Measurements from ENCODE around the gene KCND3.

Gene KCND3

DNA sequence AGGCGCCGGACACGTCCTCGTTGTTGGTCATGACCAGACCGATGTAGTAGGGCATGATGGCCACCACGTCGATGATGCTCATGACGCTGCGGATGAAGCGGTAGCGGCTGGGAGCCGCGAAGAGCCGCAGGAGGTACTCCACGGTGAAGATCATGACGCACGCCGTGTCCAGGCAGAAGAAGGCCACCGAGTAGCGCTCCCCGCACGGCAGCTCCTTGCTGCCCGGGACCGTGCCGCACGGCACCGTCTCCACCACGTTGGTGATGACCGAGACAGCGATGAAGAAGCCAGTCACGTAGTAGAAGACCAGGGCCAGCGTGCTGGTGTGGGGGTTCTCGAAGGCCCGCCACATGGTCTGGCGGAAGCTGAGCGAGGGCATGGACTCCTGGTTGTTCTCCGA, 7.6 kb downstream of the KCND3 start:
- no peak overlapping the region for H3K4me3 ChIP-seq (ENCODE audit: low read depth, low read length)
- TF ChIP-seq, protein P1, sequence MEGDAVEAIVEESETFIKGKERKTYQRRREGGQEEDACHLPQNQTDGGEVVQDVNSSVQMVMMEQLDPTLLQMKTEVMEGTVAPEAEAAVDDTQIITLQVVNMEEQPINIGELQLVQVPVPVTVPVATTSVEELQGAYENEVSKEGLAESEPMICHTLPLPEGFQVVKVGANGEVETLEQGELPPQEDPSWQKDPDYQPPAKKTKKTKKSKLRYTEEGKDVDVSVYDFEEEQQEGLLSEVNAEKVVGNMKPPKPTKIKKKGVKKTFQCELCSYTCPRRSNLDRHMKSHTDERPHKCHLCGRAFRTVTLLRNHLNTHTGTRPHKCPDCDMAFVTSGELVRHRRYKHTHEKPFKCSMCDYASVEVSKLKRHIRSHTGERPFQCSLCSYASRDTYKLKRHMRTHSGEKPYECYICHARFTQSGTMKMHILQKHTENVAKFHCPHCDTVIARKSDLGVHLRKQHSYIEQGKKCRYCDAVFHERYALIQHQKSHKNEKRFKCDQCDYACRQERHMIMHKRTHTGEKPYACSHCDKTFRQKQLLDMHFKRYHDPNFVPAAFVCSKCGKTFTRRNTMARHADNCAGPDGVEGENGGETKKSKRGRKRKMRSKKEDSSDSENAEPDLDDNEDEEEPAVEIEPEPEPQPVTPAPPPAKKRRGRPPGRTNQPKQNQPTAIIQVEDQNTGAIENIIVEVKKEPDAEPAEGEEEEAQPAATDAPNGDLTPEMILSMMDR (IDR thresholded peaks at IDR 0.05; ENCODE audit: low read depth, low read length, missing control alignments): no peak
- DNase-seq (ENCODE audit: low read depth): no peak

DNA sequence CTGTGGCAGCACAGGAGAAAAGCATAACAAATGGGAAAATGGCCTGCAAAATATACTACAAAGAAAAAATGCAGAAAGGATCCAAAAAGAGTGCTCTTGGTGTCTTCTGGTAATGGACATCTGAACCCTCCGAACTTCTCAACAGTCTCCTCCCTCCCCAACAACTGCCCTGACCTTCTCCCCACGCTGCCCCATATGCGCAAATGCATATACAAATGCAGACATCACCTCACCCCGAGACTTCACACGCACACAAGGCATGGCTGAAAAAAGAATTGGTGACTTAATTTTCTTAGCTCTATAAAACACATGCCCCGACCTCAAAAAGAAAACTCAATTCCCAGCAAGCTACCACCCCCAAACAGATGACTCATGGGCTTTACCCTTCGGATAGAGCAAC, 8.4 kb downstream of the KCND3 start:
- no peak for DNase-seq (ENCODE audit: low read depth)
- TF ChIP-seq, protein P1 (IDR thresholded peaks at IDR 0.05; ENCODE audit: low read depth, low read length, missing control alignments): no peak
- no peak overlapping the region for H3K4me3 ChIP-seq (ENCODE audit: low read depth, low read length)

DNA sequence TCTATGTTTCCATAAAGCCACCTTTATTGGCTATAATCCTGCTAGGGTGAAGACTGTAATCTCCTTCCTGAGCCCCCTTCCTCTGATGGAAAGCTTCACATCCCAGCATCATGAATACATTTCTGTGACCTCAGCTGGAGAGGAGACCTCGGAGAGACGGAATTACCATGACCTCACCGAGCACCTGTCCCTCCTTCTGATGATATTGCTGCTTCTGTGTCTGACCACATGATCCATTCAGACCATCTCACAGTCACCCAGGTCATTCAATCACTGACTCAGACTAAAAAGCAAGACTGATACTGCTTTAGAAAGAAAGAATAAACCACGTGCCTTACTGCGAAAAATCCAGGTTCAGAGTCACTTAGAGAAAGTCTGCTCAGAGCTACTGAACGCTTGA, 8.8 kb downstream of the KCND3 start:
- DNase-seq (ENCODE audit: low read depth): no peak
- H3K4me3 ChIP-seq (ENCODE audit: low read depth, low read length): no peak overlapping the region
- TF ChIP-seq, protein P1 (IDR thresholded peaks at IDR 0.05; ENCODE audit: low read depth, low read length, missing control alignments): no peak

DNA sequence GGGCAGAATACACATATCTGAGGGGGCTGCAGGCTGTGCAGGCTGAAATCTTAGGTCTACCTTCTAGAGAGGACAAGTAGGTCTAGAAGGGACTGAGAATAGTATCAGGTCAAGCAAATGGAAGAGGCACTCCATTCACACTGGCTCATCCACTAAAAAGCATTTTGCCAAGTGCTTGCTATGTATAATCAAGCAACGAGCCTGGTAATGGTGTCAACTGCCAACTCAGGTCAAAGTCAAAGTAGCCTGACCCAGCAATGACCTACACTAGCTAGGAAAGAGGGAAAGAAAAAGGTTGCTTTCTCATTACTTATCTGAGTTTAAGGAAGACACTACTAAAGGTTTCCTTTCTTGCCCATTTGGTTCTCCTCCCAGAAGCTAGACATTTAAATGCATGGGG, 10.8 kb downstream of the KCND3 start:
- TF ChIP-seq, protein P1 (IDR thresholded peaks at IDR 0.05; ENCODE audit: low read depth, low read length, missing control alignments): no peak
- no peak for DNase-seq (ENCODE audit: low read depth)
- no peak overlapping the region for H3K4me3 ChIP-seq (ENCODE audit: low read depth, low read length)

DNA sequence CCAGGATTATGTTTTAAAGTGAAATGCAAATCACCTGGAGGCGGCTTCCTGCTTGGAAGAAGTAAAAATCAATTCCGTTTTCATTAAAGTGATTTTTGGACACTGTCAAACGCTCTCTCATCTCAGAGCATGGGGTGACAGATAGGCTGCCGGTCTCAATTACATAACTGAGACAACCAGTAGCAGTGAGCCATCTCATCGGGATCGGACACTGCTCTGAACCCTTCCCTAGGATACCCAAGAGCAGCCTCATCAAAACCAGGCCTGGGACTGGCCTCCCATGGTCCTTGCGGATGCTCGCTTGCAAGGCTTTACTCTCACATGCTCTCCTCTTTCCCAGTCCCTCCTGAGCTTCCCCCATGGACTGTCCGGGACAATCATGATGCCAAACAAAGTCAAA, 12.1 kb downstream of the KCND3 start:
- no peak overlapping the region for H3K4me3 ChIP-seq (ENCODE audit: low read depth, low read length)
- DNase-seq (ENCODE audit: low read depth): no peak
- TF ChIP-seq, protein P1 (IDR thresholded peaks at IDR 0.05; ENCODE audit: low read depth, low read length, missing control alignments): no peak

DNA sequence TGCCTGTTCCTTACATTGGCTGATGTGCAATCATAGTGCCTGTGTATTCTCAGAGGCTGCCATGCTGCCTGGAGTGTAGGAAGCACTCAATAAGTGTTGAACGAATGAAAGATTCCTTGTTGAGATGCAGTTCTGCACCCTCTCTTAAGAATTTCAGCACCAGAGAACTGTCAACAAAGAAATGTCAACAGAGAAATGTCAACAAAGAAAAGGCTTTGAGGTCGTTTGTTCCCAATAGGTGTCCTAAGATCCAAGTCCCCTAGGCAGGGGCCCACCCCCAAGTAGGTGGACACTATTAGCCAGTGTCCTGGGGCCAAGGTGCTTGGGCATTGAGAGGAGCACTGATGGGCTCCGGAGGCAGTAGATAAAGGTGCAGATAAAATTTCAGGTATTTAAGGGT, 12.6 kb downstream of the KCND3 start:
- DNase-seq (ENCODE audit: low read depth): no peak
- TF ChIP-seq, protein P1 (IDR thresholded peaks at IDR 0.05; ENCODE audit: low read depth, low read length, missing control alignments): no peak
- H3K4me3 ChIP-seq (ENCODE audit: low read depth, low read length): no peak overlapping the region

DNA sequence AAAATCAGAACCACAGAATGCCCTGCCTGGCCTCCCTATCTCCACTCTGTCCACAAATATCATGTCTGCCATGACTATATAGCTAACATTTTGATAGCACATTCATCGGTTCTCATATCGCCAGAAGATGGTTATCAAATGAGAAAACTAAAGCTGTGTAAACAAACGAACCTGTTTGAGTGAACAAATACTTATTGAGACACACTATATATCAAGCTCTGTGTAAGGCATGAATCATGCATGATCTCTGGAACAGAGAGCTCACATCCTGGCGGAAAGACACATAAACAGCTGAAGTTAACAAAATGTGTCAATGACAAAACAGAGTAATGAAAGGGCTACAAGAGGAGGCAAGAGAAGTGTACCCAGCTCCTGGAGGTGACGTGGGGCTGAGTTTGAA, 13.1 kb downstream of the KCND3 start:
- H3K4me3 ChIP-seq (ENCODE audit: low read depth, low read length): no peak overlapping the region
- DNase-seq (ENCODE audit: low read depth): no peak
- TF ChIP-seq, protein P1 (IDR thresholded peaks at IDR 0.05; ENCODE audit: low read depth, low read length, missing control alignments): no peak
